ENCODE data around the gene CRABP2.

CRABP2 gene

DNA sequence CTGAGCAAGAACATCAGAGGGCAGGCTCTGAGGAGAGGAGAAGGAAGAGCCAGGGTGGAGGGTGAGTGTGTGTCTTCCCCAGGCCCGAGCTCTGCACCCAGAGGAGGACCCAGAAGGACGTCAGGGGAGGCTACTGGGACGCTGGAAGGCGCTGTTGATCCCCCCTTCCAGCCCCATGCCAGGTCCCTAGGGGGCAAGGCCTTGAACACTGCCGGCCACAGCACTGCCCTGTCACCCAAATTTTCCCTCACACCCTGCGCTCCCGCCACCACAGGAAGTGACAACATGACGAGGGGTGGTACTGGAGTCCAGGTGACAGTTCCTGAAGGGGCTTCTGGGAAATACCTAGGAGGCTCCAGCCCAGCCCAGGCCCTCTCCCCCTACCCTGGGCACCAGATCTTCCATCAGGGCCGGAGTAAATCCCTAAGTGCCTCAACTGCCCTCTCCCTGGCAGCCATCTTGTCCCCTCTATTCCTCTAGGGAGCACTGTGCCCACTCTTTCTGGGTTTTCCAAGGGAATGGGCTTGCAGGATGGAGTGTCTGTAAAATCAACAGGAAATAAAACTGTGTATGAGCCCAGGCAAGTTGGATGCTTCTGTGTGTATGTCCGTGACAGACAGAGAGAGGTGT, 46.3 kb downstream of the CRABP2 start:
- no peak for TF ChIP-seq POU2F2 (IDR thresholded peaks at IDR 0.05; ENCODE audit: low read depth, low read length)
- FAIRE-seq = no peak
- DNase-seq (ENCODE audit: insufficient read length, low spot score) = no peak

DNA sequence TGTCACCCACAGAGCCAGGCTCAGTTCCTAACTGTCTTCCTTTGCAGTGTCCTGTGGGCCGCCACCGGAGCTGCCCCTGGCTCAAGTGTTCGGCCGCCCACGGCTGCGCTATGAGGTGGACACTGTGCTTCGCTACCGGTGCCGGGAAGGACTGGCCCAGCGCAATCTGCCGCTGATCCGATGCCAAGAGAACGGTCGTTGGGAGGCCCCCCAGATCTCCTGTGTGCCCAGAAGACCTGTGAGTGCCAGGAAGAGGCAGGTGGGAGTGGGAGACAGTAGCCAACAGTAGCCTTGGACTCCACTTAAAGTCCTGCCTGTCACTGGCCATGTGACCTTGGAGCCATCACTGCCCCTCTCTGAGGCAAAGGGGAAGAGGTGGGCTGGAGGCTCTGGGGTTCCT, 46.9 kb downstream of the CRABP2 start:
- FAIRE-seq = no peak
- TF ChIP-seq POLR2A (IDR thresholded peaks at IDR 0.05; ENCODE audit: low read depth, low read length) = no peak
- no peak for TF ChIP-seq TAF1 (IDR thresholded peaks at IDR 0.05; ENCODE audit: low read depth, low read length)
- TF ChIP-seq POLR2AphosphoS5 (IDR thresholded peaks at IDR 0.05; ENCODE audit: low read depth, low read length) = no peak
- TF ChIP-seq POU2F2 (IDR thresholded peaks at IDR 0.05; ENCODE audit: low read depth, low read length) = no peak
- no peak for DNase-seq (ENCODE audit: insufficient read length, low spot score)

DNA sequence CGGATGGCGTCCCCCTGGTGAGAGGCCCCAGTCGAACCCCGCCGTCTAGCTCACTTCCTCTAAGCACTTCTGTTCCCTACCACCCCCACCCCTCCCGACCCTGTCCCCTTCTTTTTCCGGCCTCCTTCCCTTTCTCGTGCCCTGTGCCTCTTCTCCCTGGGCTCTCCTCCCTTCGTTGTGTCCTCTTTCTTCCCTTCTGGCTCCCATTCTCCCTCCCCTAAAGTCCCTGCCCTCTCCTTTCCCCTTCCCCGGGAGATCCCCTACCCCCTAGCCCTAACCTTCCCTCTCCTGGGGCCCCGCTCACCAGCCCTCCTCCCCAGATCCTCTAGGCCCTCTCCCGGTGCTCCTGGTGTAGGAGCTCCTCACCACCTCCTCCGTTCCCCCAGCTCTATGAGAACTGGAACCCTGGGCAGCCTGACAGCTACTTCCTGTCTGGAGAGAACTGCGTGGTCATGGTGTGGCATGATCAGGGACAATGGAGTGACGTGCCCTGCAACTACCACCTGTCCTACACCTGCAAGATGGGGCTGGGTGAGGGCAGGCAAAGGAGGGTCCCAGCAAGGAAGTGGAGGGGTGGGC, 47.6 kb downstream of the CRABP2 start:
- TF ChIP-seq POU2F2 (IDR thresholded peaks at IDR 0.05; ENCODE audit: low read depth, low read length) (no peak), TAF1 (IDR thresholded peaks at IDR 0.05; ENCODE audit: low read depth, low read length) (no peak), POLR2A (IDR thresholded peaks at IDR 0.05; ENCODE audit: low read depth, low read length) (no peak), PAX5 (IDR thresholded peaks at IDR 0.05; ENCODE audit: insufficient read depth, low read length, severe bottlenecking) (no peak), POLR2AphosphoS5 (IDR thresholded peaks at IDR 0.05; ENCODE audit: low read depth, low read length) (no peak), SPI1 (IDR thresholded peaks at IDR 0.05; ENCODE audit: low read depth, low read length) (0 out of 2 replicates have a peak, but pooled peaks have one; percentile 27)
- no peak for DNase-seq (ENCODE audit: insufficient read length, low spot score)
- FAIRE-seq = no peak

DNA sequence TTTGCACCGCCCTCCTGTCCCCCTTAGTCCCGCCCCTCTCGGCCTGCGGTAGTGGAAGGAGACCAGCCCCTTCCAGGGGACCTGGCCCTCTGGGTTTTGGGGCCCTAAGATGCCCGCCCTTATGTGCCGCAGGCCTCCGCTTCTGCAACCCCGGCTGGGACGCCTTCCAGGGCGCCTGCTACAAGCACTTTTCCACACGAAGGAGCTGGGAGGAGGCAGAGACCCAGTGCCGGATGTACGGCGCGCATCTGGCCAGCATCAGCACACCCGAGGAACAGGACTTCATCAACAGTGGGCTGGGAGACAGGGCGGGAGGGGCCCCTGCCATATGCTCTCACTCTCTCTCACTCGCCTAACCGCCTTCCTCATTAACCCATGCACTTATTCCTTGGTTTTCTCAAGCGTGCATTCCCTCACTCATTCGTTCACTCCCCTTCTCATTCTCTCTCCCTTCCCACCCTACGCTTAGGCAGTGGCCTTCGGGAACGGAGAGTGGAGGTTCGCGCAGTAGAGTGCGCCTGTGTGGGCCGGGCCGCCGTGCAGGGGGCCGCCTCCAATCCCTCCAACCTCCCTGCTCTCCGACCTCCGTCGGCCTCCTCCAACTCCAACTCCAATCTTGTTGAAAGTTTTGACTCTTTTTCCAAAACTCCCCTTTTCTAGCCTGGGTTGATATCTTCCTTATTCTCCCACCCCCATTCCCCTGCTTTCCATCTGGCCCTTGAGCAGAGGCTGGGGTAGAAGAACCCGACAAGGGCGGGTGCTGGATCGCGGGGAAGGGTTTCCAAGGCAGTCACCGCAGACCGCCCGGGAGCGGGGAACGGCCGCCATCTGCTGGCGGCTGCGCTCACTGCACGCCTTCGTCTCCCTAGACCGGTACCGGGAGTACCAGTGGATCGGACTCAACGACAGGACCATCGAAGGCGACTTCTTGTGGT, 48.3 kb downstream of the CRABP2 start:
- peak; percentile 77 for DNase-seq (ENCODE audit: insufficient read length, low spot score)
- peak; percentile 93 for FAIRE-seq
- TF ChIP-seq POLR2AphosphoS5 (IDR thresholded peaks at IDR 0.05; ENCODE audit: low read depth, low read length) (no peak), TAF1 (IDR thresholded peaks at IDR 0.05; ENCODE audit: low read depth, low read length) (no peak), POLR2A (IDR thresholded peaks at IDR 0.05; ENCODE audit: low read depth, low read length) (no peak), POU2F2 (IDR thresholded peaks at IDR 0.05; ENCODE audit: low read depth, low read length) (no peak), SPI1 (IDR thresholded peaks at IDR 0.05; ENCODE audit: low read depth, low read length) (no peak), PAX5 (IDR thresholded peaks at IDR 0.05; ENCODE audit: insufficient read depth, low read length, severe bottlenecking) (no peak)

DNA sequence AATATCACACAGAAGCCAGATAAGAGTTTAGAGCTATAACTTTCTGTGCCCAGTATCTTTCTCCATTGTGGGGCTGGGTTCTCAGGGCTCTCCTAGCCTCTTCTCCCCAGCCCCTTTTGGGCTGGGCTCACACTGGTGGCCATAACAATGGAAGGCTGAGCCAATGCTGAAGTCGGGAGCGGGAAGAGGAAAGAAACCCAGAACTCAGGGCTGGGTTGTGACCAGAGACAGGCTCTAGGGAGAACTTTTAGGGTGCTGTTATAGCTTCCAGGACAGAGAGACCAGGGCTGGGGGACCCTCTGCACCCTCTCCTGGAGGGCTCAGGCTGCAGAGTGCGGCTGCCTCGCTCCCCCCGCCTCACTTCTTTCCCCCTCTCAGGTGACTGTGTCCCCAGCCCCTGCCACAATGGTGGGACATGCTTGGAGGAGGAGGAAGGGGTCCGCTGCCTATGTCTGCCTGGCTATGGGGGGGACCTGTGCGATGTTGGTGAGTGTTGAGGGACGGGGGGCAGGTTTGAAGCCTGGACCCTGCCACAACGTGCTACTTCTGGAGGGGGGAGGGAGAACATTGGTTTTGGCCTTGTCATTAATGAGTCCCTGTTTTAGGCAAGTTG, 49.4 kb downstream of the CRABP2 start:
- FAIRE-seq = no peak
- TF ChIP-seq TAF1 (IDR thresholded peaks at IDR 0.05; ENCODE audit: low read depth, low read length) (no peak), POLR2AphosphoS5 (IDR thresholded peaks at IDR 0.05; ENCODE audit: low read depth, low read length) (no peak)
- no peak for DNase-seq (ENCODE audit: insufficient read length, low spot score)

DNA sequence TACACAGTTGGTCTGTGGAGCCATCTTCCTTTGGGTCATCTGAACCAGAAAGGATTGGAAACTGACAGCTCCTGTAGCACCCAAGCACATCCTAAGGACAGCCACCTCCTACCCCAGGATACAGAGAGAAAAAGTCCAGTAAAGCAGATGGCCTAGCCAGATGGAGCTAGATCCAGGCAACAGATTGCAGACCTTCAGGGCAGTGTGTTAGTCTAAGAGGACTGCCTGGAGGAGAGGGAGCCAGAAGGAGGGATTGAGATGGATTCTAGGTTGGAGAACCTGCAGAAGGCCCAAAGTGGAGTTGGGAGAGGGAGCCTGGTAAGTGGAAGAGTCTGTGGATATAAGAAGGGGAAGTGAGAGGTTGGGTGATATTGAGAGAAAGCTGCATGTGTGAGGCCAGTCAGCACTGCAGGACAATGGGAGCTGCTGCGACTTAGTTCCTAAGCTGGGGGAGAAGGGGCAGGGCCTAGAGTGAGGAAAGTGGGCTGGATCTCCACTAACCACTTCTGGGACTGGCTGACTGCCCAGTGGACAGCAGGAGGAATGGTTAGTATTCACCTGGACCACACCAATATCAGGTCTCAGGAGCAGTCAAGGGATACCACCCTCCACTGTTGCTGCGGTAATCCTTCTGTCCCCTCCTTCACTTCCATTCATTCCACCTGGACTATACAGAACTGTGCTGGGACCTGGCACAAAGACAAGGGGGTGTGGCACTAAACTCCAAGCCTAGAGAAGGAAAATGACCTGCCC, 50.1 kb downstream of the CRABP2 start:
- no peak for FAIRE-seq
- no peak for DNase-seq (ENCODE audit: insufficient read length, low spot score)
- peak; percentile 64 for TF ChIP-seq SPI1 (IDR thresholded peaks at IDR 0.05; ENCODE audit: low read depth, low read length)
- no peak for TF ChIP-seq POLR2AphosphoS5 (IDR thresholded peaks at IDR 0.05; ENCODE audit: low read depth, low read length)

DNA sequence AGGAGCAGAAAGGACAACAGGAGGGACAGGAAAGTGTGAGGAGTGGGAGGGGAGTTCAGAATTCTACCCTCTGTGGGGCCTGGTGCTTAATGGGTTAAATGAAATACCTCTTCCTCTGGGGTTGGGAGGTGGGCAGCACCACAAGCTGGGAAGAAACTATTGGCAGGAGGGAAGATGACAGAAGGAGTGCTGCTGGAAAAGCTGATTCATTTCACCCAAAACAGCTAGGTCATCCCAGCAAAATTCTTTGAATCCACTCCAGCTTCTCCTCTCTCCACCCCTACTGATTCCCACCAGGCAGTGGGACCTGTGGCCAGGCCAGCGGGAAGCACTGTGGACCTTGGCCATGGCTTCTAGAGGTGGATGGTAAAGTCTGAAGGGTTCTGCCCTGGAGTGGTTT, 50.7 kb downstream of the CRABP2 start:
- DNase-seq (ENCODE audit: insufficient read length, low spot score) (no peak), FAIRE-seq (no peak)
- TF ChIP-seq SPI1 (IDR thresholded peaks at IDR 0.05; ENCODE audit: low read depth, low read length) = no peak
- TF ChIP-seq PAX5 (IDR thresholded peaks at IDR 0.05; ENCODE audit: insufficient read depth, low read length, severe bottlenecking) = no peak
- TF ChIP-seq TAF1 (IDR thresholded peaks at IDR 0.05; ENCODE audit: low read depth, low read length) = no peak
- TF ChIP-seq POU2F2 (IDR thresholded peaks at IDR 0.05; ENCODE audit: low read depth, low read length) = no peak
- TF ChIP-seq POLR2A (IDR thresholded peaks at IDR 0.05; ENCODE audit: low read depth, low read length) = no peak
- no peak for TF ChIP-seq POLR2AphosphoS5 (IDR thresholded peaks at IDR 0.05; ENCODE audit: low read depth, low read length)

DNA sequence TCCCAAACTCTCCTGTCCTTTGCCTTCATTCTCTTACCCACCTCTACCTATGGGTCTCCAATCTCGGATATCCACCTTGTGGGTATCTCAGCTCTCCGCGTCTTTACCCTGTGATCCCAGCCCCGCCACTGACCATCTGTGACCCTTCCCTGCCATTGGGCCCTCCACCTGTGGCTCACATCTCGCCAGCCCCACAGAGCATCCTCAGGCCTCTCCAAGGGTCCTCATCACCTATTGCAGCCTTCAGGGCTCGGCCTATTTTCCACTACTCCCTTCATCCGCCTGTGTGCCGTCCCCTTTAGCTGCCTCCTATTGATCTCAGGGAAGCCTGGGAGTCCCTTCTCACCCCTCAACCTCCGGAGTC, 52.4 kb downstream of the CRABP2 start:
- DNase-seq (ENCODE audit: insufficient read length, low spot score) = no peak
- TF ChIP-seq POLR2A (IDR thresholded peaks at IDR 0.05; ENCODE audit: low read depth, low read length) (no peak), SPI1 (IDR thresholded peaks at IDR 0.05; ENCODE audit: low read depth, low read length) (no peak), PAX5 (IDR thresholded peaks at IDR 0.05; ENCODE audit: insufficient read depth, low read length, severe bottlenecking) (no peak), POLR2AphosphoS5 (IDR thresholded peaks at IDR 0.05; ENCODE audit: low read depth, low read length) (no peak)
- no peak for FAIRE-seq

DNA sequence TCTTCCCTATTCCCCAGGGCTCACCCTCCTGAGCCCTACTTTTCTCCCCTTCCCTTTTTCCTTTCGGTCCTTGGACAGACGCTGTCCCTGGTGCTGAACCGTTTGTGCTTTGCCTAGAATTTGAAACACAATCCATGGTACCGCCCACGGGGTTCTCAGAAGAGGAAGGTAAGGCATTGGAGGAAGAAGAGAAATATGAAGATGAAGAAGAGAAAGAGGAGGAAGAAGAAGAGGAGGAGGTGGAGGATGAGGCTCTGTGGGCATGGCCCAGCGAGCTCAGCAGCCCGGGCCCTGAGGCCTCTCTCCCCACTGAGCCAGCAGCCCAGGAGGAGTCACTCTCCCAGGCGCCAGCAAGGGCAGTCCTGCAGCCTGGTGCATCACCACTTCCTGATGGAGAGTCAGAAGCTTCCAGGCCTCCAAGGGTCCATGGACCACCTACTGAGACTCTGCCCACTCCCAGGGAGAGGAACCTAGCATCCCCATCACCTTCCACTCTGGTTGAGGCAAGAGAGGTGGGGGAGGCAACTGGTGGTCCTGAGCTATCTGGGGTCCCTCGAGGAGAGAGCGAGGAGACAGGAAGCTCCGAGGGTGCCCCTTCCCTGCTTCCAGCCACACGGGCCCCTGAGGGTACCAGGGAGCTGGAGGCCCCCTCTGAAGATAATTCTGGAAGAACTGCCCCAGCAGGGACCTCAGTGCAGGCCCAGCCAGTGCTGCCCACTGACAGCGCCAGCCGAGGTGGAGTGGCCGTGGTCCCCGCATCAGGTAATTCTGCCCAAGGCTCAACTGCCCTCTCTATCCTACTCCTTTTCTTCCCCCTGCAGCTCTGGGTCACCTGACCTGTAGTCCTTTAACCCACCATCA, 53.0 kb downstream of the CRABP2 start:
- DNase-seq (ENCODE audit: insufficient read length, low spot score) = no peak
- TF ChIP-seq POLR2A (IDR thresholded peaks at IDR 0.05; ENCODE audit: low read depth, low read length) (no peak), SPI1 (IDR thresholded peaks at IDR 0.05; ENCODE audit: low read depth, low read length) (no peak), POLR2AphosphoS5 (IDR thresholded peaks at IDR 0.05; ENCODE audit: low read depth, low read length) (no peak), PAX5 (IDR thresholded peaks at IDR 0.05; ENCODE audit: insufficient read depth, low read length, severe bottlenecking) (no peak), POU2F2 (IDR thresholded peaks at IDR 0.05; ENCODE audit: low read depth, low read length) (no peak), TAF1 (IDR thresholded peaks at IDR 0.05; ENCODE audit: low read depth, low read length) (no peak)
- no peak for FAIRE-seq
